ENCODE results near the gene C17orf58. TPM values are rescaled to one million over a fixed set of nuclear protein-coding genes. Genes with fewer than 3 reads are reported as not detected.
"Not testable (repeated sequence)": the region's sequence is repeated elsewhere in the genome, so short reads cannot be mapped to it uniquely, and the experiment has no call there.

Gene C17orf58
- total RNA-seq, 3 donors from 2014 or later: 6.6 to 18.7 (median 12.0) TPM

GRCh38 chr17:67982686-67983382, 13.4 kb downstream of the C17orf58 start:
- Histone ChIP-seq H3K4me3 (no peak overlapping the region), H3K36me3 (no peaks in the 10 kb centered on the region), H3K4me1 (no peaks in the 10 kb centered on the region), H3K27me3 (no peaks in the 10 kb centered on the region), H3K9me3 (no peaks in the 10 kb centered on the region), H3K27ac (no peak overlapping the region)
- DNase-seq (ENCODE audit: low spot score in 2 of 2): no peak
- intact Hi-C loops (cut with DNase I; ENCODE audit: low total_unique reads): no loop called here
- TF ChIP-seq CTCF (IDR thresholded peaks at IDR 0.05): no peak
- TF ChIP-seq POLR2AphosphoS5 (IDR thresholded peaks at IDR 0.05): no peak
- TF ChIP-seq POLR2A (IDR thresholded peaks at IDR 0.05): no peak

- TF ChIP-seq CTCF (IDR thresholded peaks at IDR 0.05) (no peak), POLR2AphosphoS5 (IDR thresholded peaks at IDR 0.05) (no peak), POLR2A (IDR thresholded peaks at IDR 0.05) (no peak)
- DNase-seq (ENCODE audit: low spot score in 2 of 2): no peak
- Histone ChIP-seq H3K9me3 (no peaks in the 10 kb centered on the region), H3K36me3 (no peaks in the 10 kb centered on the region), H3K27ac (no peak overlapping the region), H3K4me1 (no peaks in the 10 kb centered on the region), H3K4me3 (no peak overlapping the region), H3K27me3 (no peaks in the 10 kb centered on the region)
- intact Hi-C loops (cut with DNase I; ENCODE audit: low total_unique reads): no loop called here
Measured at GRCh38 chr17:67982034-67982640, 14.1 kb downstream of the C17orf58 start.

- DNase-seq (ENCODE audit: low spot score in 2 of 2); H3K4me1 ChIP-seq; H3K27me3 ChIP-seq; H3K9me3 ChIP-seq; intact Hi-C loops (cut with DNase I; ENCODE audit: low total_unique reads); H3K27ac ChIP-seq; H3K4me3 ChIP-seq; H3K36me3 ChIP-seq: not testable (repeated sequence)
Measured at GRCh38 chr17:67980883-67981282, 15.4 kb downstream of the C17orf58 start.

- Histone ChIP-seq H3K27me3 (no peaks in the 10 kb centered on the region), H3K4me1 (no peaks in the 10 kb centered on the region), H3K27ac (no peak overlapping the region), H3K9me3 (no peaks in the 10 kb centered on the region), H3K36me3 (no peaks in the 10 kb centered on the region), H3K4me3 (no peak overlapping the region)
- TF ChIP-seq CTCF (IDR thresholded peaks at IDR 0.05) (no peak), POLR2A (IDR thresholded peaks at IDR 0.05) (no peak), POLR2AphosphoS5 (IDR thresholded peaks at IDR 0.05) (no peak)
- intact Hi-C loops (cut with DNase I; ENCODE audit: low total_unique reads): no loop called here
- no peak for DNase-seq (ENCODE audit: low spot score in 2 of 2)
Measured at GRCh38 chr17:67980456-67980855, 15.8 kb downstream of the C17orf58 start.

GRCh38 chr17:67976306-67976705, 20.0 kb downstream of the C17orf58 start:
- H3K27ac ChIP-seq; intact Hi-C loops (cut with DNase I; ENCODE audit: low total_unique reads); H3K4me3 ChIP-seq; H3K36me3 ChIP-seq; DNase-seq (ENCODE audit: low spot score in 2 of 2); H3K4me1 ChIP-seq; H3K9me3 ChIP-seq; H3K27me3 ChIP-seq: not testable (repeated sequence)

- no peaks in the 10 kb centered on the region for H3K9me3 ChIP-seq
- no peaks in the 10 kb centered on the region for H3K36me3 ChIP-seq
- H3K27ac ChIP-seq: no peak overlapping the region
- H3K4me3 ChIP-seq: no peak overlapping the region
- H3K4me1 ChIP-seq: no peaks in the 10 kb centered on the region
- no peak for TF ChIP-seq POLR2A (IDR thresholded peaks at IDR 0.05)
- no peak for TF ChIP-seq POLR2AphosphoS5 (IDR thresholded peaks at IDR 0.05)
- no peak for TF ChIP-seq CTCF (IDR thresholded peaks at IDR 0.05)
- intact Hi-C loops (cut with DNase I; ENCODE audit: low total_unique reads): no loop called here
- no peaks in the 10 kb centered on the region for H3K27me3 ChIP-seq
- no peak for DNase-seq (ENCODE audit: low spot score in 2 of 2)
Measured at GRCh38 chr17:67974598-67975066, 21.6 kb downstream of the C17orf58 start.
